ENCODE measurements around the gene SH3BP5.

GRCh38 chr3:15218689-15219088 lies 113.7 kb downstream of the SH3BP5 start:
- TF ChIP-seq CTCF (conservative IDR thresholded peaks at IDR 0.05; ENCODE audit: low read depth, low read length) (no peak), EZH2 (IDR thresholded peaks at IDR 0.05; ENCODE audit: borderline replicate concordance, low read depth, low read length, poor library complexity, severe bottlenecking) (no peak)
